Right lobe of liver (tissue), 6 donors: Measurements from ENCODE around the gene KRT71. TPM values are rescaled to one million over a fixed set of nuclear protein-coding genes. Genes with fewer than 3 reads are reported as not detected.

Source experiments
- ATAC-seq, 4 donors: fragments of 200-7000 bp; cut with Tn5 transposase; one replicate each; pipeline ENCODE4 v1.9.1; 2020; ENCODE audit warnings: mild to moderate bottlenecking in 4 of 4, moderate library complexity in 4 of 4
- DNase-seq, 3 donors: peaks; one replicate each; pipeline ENCODE4 v3.0.0-alpha.2; 2020
- H3K27ac ChIP-seq, 3 donors: fragments of 200-600 bp; one replicate each; pipeline ENCODE4 v1.8.0; 2022
- H3K27me3 ChIP-seq, 2 donors: fragments of 200-600 bp; one replicate each; pipeline ENCODE4 v1.8.0; 2022
- H3K36me3 ChIP-seq, 4 donors: fragments of 200-600 bp; sonication (generic) in 1 of 4; one replicate each; pipeline versions ENCODE4 v1.5.1 to v1.8.0; 2017 to 2022; ENCODE audit warnings: control low read depth in 1 of 4
- H3K4me1 ChIP-seq, 4 donors: fragments of 200-600 bp; sonication (generic) in 1 of 4; one replicate each; pipeline versions ENCODE4 v1.5.1 to v1.8.0; 2017 to 2022; ENCODE audit warnings: control low read depth in 1 of 4
- H3K4me3 ChIP-seq, 3 donors: fragments of 200-600 bp; one replicate each; pipeline ENCODE4 v1.8.0; 2022
- H3K9me3 ChIP-seq, 4 donors: fragments of 200-600 bp; sonication (generic) in 1 of 4; one replicate each; pipeline versions ENCODE4 v1.5.1 to v1.8.0; 2017 to 2022; ENCODE audit warnings: control low read depth in 1 of 4
- POLR2A ChIP-seq: fragments of 450-650 bp; IDR thresholded peaks from one replicate; pipeline ENCODE4 v1.6.1; 2017; ENCODE audit warnings: antibody characterized with exemption, mild to moderate bottlenecking
- WGBS: methylation state at CpG from one replicate; pipeline ENCODE4 v1.1.6; 2018; ENCODE audit warnings: low coverage, low lambda C conversion rate; ENCODE audit not compliant: insufficient coverage; ENCODE audit errors: missing lambda C conversion rate; 5-methylcytosine and 5-hydroxymethylcytosine counted together
- intact Hi-C, 2 donors: fragments of 100-400 bp; cut with DNase I; formaldehyde crosslinking; loops; one replicate each; pipeline versions ENCODE4 v1.11.2 to v1.14.1; 2022
- total RNA-seq, 6 experiments: library from RNA; depleted of rRNA in 2 of 6; stranded (reverse); fragments of >200 nt in 2 of 6; fragmentation: NEBNext Ultra II Directional in 3 of 6; extraction: Animal tissue kit (Norgen Biotek cat#: 25700) in 3 of 6; gene quantifications; one replicate each; pipeline versions ENCODE4 v1.1.0 to v1.2.4, GENCODE V29; 2016 to 2023
- TF ChIP-seq, protein P1 (sequence below), 4 donors: fragments of 200-600 bp in 3 of 4; fragments of 450-650 bp in 1 of 4; IDR thresholded peaks; one replicate each; pipeline versions ENCODE4 v1.5.1 to v1.8.0; 2016 to 2022; ENCODE audit warnings: antibody characterized with exemption in 4 of 4, mild to moderate bottlenecking in 2 of 4
- donor health status: DM: no; HTN: yes; CAD: no.
- donor health status: DM: no; HTN: no; CAD: no.
- donor health status: DM: no; HTN: no; CAD: no.
- donor health status: DM: no; HTN: yes; CAD: no.
- donor health status: DM: no; HTN: yes; CAD: no.

Gene KRT71
- total RNA-seq, 6 experiments from 2014 or later: not detected

DNA sequence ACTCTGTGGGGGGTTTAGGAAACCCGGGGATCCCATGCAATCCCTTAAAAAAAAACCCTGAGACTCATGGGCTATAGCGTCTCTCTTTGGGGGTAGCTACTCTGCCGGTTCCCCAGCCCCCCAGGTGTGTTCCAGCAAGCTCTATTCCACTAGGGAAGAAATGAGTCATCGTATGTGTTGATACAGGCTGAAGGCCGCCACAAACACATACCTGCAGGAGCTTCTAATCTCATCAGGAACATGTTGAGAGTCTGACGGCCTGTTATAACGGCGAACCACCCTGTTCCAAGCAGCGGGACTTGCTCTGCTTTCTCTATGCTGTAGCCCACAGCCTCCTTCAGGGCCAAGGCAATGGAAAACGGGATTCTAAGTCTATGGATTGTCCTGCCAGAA is 31.8 kb downstream of the KRT71 start:
- no peaks in the 10 kb centered on the region for H3K36me3 ChIP-seq
- intact Hi-C loops: no loop called here
- 48% methylated on average over 4 of the region's 10 CpGs for WGBS
- no peak for DNase-seq
- no peaks in the 10 kb centered on the region for H3K9me3 ChIP-seq
- no peaks in the 10 kb centered on the region for H3K4me1 ChIP-seq
- no peak overlapping the region for H3K4me3 ChIP-seq
- peak in 2 of 4 donors; percentile 33 to 63 for ATAC-seq
- H3K27ac ChIP-seq: no peak overlapping the region
- TF ChIP-seq POLR2A: no peak
- TF ChIP-seq, protein P1, sequence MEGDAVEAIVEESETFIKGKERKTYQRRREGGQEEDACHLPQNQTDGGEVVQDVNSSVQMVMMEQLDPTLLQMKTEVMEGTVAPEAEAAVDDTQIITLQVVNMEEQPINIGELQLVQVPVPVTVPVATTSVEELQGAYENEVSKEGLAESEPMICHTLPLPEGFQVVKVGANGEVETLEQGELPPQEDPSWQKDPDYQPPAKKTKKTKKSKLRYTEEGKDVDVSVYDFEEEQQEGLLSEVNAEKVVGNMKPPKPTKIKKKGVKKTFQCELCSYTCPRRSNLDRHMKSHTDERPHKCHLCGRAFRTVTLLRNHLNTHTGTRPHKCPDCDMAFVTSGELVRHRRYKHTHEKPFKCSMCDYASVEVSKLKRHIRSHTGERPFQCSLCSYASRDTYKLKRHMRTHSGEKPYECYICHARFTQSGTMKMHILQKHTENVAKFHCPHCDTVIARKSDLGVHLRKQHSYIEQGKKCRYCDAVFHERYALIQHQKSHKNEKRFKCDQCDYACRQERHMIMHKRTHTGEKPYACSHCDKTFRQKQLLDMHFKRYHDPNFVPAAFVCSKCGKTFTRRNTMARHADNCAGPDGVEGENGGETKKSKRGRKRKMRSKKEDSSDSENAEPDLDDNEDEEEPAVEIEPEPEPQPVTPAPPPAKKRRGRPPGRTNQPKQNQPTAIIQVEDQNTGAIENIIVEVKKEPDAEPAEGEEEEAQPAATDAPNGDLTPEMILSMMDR (IDR thresholded peaks at IDR 0.05): no peak
- H3K27me3 ChIP-seq: no peaks in the 10 kb centered on the region

GRCh38 chr12:52519826-52520662 is 32.9 kb downstream of the KRT71 start, which contains the start of gene KRT5:
Gene KRT5 (minus strand): TSS chr12:52520394. CDS start chr12:52520296, 98 bp downstream.
- intact Hi-C loops: no loop called here
- Histone ChIP-seq H3K4me1 (no peaks in the 10 kb centered on the region), H3K27ac (no peak within 1 kb of the TSS), H3K27me3 (no peaks in the 10 kb centered on the region), H3K4me3 (no peak within 1 kb of the TSS), H3K36me3 (no peaks in the 10 kb centered on the region), H3K9me3 (no peaks in the 10 kb centered on the region)
- 91% methylated on average over 12 of the region's 29 CpGs for WGBS
- DNase-seq: no peak
- no peak for ATAC-seq
- TF ChIP-seq POLR2A: no peak
- TF ChIP-seq, protein P1 (IDR thresholded peaks at IDR 0.05): no peak

GRCh38 chr12:52519387-52519703 is 33.6 kb downstream of the KRT71 start:
- DNase-seq: no peak
- ATAC-seq: no peak
- no peak for TF ChIP-seq POLR2A
- TF ChIP-seq, protein P1 (IDR thresholded peaks at IDR 0.05): no peak
- intact Hi-C loops: no loop called here
- H3K27me3 ChIP-seq: no peaks in the 10 kb centered on the region
- H3K9me3 ChIP-seq: no peaks in the 10 kb centered on the region
- H3K27ac ChIP-seq: no peak overlapping the region
- WGBS: 50% methylated on average over 3 of the region's 3 CpGs
- no peak overlapping the region for H3K4me3 ChIP-seq
- H3K36me3 ChIP-seq: no peaks in the 10 kb centered on the region
- no peaks in the 10 kb centered on the region for H3K4me1 ChIP-seq

DNA sequence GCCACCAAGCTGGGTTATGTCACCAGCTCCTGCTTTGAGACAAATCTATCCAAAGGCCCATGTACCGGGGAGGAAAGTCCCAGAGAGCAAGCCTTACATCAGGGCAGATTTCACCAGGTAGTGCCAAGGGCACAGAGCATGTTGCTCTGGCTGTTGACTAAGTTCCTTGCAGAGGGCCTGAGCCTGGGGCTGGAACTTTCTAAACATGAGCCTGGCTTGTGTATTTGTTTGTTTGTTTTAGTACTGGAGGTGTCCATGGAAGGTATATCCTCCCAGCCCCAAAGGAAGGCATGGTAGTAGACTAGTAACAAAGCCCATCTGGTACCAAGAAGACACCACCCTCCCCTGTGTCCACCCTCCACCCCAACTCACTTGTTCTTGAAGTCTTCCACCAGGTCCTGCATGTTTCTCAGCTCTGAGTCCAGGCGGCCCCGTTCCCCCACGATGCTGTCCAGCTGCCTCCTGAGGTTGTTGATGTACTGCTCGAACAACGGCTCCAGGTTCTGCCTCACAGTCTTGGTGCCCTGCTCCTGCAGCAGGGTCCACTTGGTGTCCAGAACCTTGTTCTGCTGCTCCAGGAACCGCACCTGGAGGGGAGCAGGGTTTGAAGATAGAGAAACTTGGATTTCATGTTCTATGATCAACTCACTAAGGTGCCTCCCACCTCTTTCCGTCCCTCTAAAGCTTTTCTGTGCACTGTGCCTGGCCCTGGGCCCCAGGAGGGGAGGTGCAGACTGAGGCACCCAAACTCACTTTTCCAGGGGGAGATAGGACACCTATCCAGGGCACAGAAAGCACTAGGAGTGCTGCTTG is 34.2 kb downstream of the KRT71 start:
- Histone ChIP-seq H3K27me3 (no peaks in the 10 kb centered on the region), H3K27ac (no peak overlapping the region), H3K36me3 (no peaks in the 10 kb centered on the region), H3K4me1 (no peaks in the 10 kb centered on the region), H3K9me3 (no peaks in the 10 kb centered on the region), H3K4me3 (no peak overlapping the region)
- no peak for TF ChIP-seq POLR2A
- TF ChIP-seq, protein P1 (IDR thresholded peaks at IDR 0.05): no peak
- intact Hi-C loops: no loop called here
- ATAC-seq (no peak), DNase-seq (no peak)
- 73% methylated on average over 3 of the region's 8 CpGs for WGBS
